Astrocyte (in vitro differentiated cells and primary cell): ENCODE measurements around the gene SGIP1.

ENCODE experiments used
- CTCF ChIP-seq: IDR thresholded peaks from 2 replicates; pipeline ENCODE4 v1.5.1; 2011; ENCODE audit warnings: low read depth, mild to moderate bottlenecking, inconsistent platforms, low read length, moderate library complexity; ENCODE audit not compliant: insufficient read depth
- EZH2 ChIP-seq: IDR thresholded peaks from 2 replicates; pipeline ENCODE4 v1.6.1; 2012; ENCODE audit warnings: mild to moderate bottlenecking, low read length, inconsistent platforms; ENCODE audit not compliant: insufficient read depth

- TF ChIP-seq CTCF (no peak), EZH2 (no peak)
Observed at GRCh38 chr1:66557157-66557556, 23.2 kb downstream of the SGIP1 start.
